ENCODE results near the gene TIMD4. TPM values are rescaled to one million over a fixed set of nuclear protein-coding genes. Genes with fewer than 3 reads are reported as not detected.

Gene TIMD4
- total RNA-seq, 1 donor from 2014 or later = not detected

- no peak overlapping the region for H3K27ac Mint-ChIP-seq
- TF ChIP-seq CTCF (IDR thresholded peaks at IDR 0.05) = no peak
These were observed 56.2 kb downstream of the TIMD4 start for GRCh38 chr5:156906807-156907206.

GRCh38 chr5:156896546-156896945 lies 66.5 kb downstream of the TIMD4 start:
- DNase-seq (no peak), ATAC-seq (ENCODE audit: low read depth) (no peak)
- no peaks in the 10 kb centered on the region for H3K36me3 Mint-ChIP-seq (ENCODE audit: low read depth)
- TF ChIP-seq CTCF (IDR thresholded peaks at IDR 0.05) = no peak
- H3K4me1 Mint-ChIP-seq = peaks cover 12% of the 10 kb centered on the region
- ChIA-PET CTCF (no interaction called here), POLR2A (no interaction called here)
- H3K27ac Mint-ChIP-seq = no peak overlapping the region
- no peaks in the 10 kb centered on the region for H3K9me3 Mint-ChIP-seq
- intact Hi-C loops (cut with micrococcal nuclease) = no loop called here
- peaks cover 2% of the 10 kb centered on the region for H3K27me3 Mint-ChIP-seq
- H3K4me3 Mint-ChIP-seq = no peak overlapping the region

More at GRCh38 chr5:156906807-156907206, 56.2 kb downstream of the TIMD4 start:
- H3K36me3 Mint-ChIP-seq (ENCODE audit: low read depth) = no peaks in the 10 kb centered on the region
- no peaks in the 10 kb centered on the region for H3K9me3 Mint-ChIP-seq
- no peaks in the 10 kb centered on the region for H3K27me3 Mint-ChIP-seq
- no peak overlapping the region for H3K4me3 Mint-ChIP-seq
- no peaks in the 10 kb centered on the region for H3K4me1 Mint-ChIP-seq
- ChIA-PET POLR2A (no interaction called here), CTCF (no interaction called here)
- DNase-seq = no peak
- intact Hi-C loops (cut with micrococcal nuclease) = no loop called here
- no peak for ATAC-seq (ENCODE audit: low read depth)

- no peaks in the 10 kb centered on the region for H3K9me3 Mint-ChIP-seq
- peaks cover 12% of the 10 kb centered on the region for H3K4me1 Mint-ChIP-seq
- no peak overlapping the region for H3K4me3 Mint-ChIP-seq
- ChIA-PET CTCF (no interaction called here), POLR2A (interaction anchor here (0.6 kb wide), 1 partner anchor 96 kb away, joined by 5 read pairs; no protein-coding TSS in a partner anchor)
- no peak for ATAC-seq (ENCODE audit: low read depth)
- H3K36me3 Mint-ChIP-seq (ENCODE audit: low read depth) = no peaks in the 10 kb centered on the region
- H3K27me3 Mint-ChIP-seq = peaks cover 2% of the 10 kb centered on the region
- intact Hi-C loops (cut with micrococcal nuclease) = no loop called here
- no peak for DNase-seq
- no peak overlapping the region for H3K27ac Mint-ChIP-seq
- no peak for TF ChIP-seq CTCF (IDR thresholded peaks at IDR 0.05)
These were observed 69.5 kb downstream of the TIMD4 start for GRCh38 chr5:156893517-156893916.

GRCh38 chr5:156892864-156893263 lies 70.2 kb downstream of the TIMD4 start:
- ChIA-PET CTCF (no interaction called here), POLR2A (interaction anchor here (0.7 kb wide), 1 partner anchor 441 kb away, joined by 6 read pairs; no protein-coding TSS in a partner anchor)
- Mint-ChIP-seq H3K36me3 (ENCODE audit: low read depth) (no peaks in the 10 kb centered on the region), H3K4me3 (no peak overlapping the region), H3K9me3 (no peaks in the 10 kb centered on the region), H3K4me1 (peaks cover 12% of the 10 kb centered on the region), H3K27ac (no peak overlapping the region), H3K27me3 (peaks cover 2% of the 10 kb centered on the region)
- intact Hi-C loops (cut with micrococcal nuclease) = no loop called here
- TF ChIP-seq CTCF (IDR thresholded peaks at IDR 0.05) = no peak
- DNase-seq (no peak), ATAC-seq (ENCODE audit: low read depth) (no peak)

GRCh38 chr5:156892223-156892622 lies 70.8 kb downstream of the TIMD4 start:
- intact Hi-C loops (cut with micrococcal nuclease) = no loop called here
- ATAC-seq (ENCODE audit: low read depth) (no peak), DNase-seq (no peak)
- no peaks in the 10 kb centered on the region for H3K9me3 Mint-ChIP-seq
- POLR2A ChIA-PET = interaction anchor here (0.7 kb wide), 1 partner anchor 440 kb away, joined by 6 read pairs; no protein-coding TSS in a partner anchor
- H3K4me1 Mint-ChIP-seq = peaks cover 12% of the 10 kb centered on the region
- H3K36me3 Mint-ChIP-seq (ENCODE audit: low read depth) = no peaks in the 10 kb centered on the region
- no peak overlapping the region for H3K27ac Mint-ChIP-seq
- CTCF ChIA-PET = no interaction called here
- TF ChIP-seq CTCF (IDR thresholded peaks at IDR 0.05) = no peak
- no peak overlapping the region for H3K4me3 Mint-ChIP-seq
- peaks cover 2% of the 10 kb centered on the region for H3K27me3 Mint-ChIP-seq

Data from activated B cell treated with CpG ODN at 0.5 μM for 24 hours (primary cell).